ENCODE measurements around the gene DCHS2.
"Not testable (repeated sequence)": the region's sequence is repeated elsewhere in the genome, so short reads cannot be mapped to it uniquely, and the experiment has no call there.

The DCHS2 gene

DNA sequence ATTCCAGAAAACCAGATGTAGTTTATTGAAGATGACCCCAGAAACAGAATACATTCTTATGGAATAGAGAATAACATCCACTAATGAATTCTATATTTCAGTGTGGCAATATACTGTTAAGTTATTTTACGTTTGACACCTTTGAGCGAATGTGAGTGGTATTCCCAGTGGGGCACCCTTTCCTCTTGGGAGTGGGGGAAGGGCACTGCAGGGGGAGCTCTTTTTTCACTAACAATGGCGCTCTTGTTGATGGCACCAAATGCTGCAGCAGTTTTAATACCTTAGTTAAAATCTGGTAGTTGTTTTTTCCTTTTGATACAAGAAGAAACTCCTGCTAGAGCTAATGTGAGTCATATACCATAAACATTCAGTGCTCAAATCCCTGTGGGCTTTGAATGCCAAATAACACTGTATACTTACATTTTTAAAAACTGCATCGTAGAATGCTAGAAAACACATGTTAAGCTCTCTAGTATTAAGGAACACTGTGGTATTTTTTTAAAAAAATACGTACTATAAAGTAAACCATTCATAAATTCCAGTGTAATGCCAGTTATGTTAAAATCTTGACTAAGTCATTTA, 178.5 kb downstream of the DCHS2 start:
- no peak for DNase-seq

DNA sequence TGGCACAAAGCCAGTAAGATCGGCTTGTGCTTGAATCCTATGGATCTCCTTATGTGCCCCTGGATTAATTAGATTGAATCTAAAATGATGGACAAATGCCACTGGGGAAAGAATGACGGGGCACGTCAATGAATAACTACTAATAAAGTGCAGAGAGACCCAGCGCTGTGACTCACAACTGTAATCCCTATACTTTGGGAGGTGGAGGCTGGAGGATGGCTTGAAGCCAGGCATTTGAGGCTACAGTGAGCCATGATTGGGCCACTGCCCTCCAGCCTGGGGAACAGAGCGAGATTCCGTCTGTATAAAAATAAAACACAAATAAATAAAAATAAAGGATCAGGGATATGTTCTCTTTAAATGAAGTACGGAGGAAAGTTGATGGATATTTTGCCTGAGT, 179.4 kb downstream of the DCHS2 start:
- DNase-seq: no peak

GRCh38 chr4:154310578-154310977, 181.0 kb downstream of the DCHS2 start:
- DNase-seq: no peak

DNA sequence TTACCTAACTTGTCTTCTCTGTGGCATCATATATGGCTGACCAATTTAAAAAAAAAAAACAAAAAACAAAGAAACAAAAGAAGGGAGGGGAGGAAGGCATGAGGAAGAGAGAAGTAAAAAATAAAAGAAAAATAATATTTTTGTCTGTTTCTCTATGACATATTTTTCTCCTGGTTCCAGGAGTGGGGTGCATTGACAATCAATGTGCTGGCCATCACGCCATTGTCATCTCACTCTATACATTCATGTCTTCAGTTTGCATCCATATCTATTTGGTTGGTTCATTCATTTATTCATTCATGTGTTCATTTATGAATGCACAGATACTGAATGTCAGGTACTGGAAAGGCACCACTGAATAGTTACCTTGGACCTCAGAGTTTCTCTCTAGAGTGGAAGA, 183.4 kb downstream of the DCHS2 start:
- DNase-seq: no peak

- no peak for DNase-seq
Observed at GRCh38 chr4:154307451-154307850, 184.1 kb downstream of the DCHS2 start.

- no peak for DNase-seq
Observed at GRCh38 chr4:154305616-154306015, 186.0 kb downstream of the DCHS2 start.

- DNase-seq: no peak
Observed at GRCh38 chr4:154304679-154305078, 186.9 kb downstream of the DCHS2 start.

- DNase-seq: no peak
Observed at GRCh38 chr4:154294652-154295350, 196.8 kb downstream of the DCHS2 start.

DNA sequence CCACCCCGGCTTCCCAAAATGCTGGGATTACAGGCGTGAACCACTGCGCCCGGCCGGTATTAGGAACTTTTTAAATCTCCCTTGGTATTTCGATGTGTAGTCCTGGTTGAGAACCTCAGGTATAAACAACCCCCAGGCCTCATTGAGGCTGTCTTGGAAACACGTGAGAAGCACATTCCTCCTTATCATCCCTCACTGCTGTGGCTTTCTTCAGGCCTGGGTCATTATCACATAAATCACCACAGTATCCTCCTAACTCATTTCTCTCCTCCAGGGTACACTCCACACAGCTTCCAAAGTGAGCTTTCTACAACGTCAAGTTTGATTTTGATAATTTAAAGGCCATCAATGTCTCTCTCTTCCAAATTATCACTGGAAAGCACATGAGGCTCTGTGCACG, 198.2 kb downstream of the DCHS2 start:
- DNase-seq: no peak

DNA sequence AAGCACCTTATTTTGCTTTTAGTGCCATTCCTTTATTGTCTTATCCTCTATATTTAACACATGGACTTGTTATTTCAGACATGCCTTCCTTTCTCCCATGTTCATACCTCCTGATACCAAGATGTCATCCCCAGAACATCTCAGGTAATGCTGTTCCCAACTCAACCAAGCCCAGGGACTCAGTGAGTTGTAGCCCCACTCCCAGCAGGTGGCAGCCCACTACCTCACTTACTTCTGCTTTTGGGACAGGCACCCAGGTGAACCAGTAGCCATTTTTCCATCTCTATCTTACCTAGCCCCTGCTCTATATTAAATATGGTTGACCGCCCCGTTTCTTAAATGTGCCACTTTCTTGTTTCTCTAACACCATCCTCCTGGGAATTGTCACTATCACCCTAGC, 199.0 kb downstream of the DCHS2 start:
- no peak for DNase-seq

- DNase-seq: no peak
Observed at GRCh38 chr4:154277172-154277571, 214.4 kb downstream of the DCHS2 start.

DNA sequence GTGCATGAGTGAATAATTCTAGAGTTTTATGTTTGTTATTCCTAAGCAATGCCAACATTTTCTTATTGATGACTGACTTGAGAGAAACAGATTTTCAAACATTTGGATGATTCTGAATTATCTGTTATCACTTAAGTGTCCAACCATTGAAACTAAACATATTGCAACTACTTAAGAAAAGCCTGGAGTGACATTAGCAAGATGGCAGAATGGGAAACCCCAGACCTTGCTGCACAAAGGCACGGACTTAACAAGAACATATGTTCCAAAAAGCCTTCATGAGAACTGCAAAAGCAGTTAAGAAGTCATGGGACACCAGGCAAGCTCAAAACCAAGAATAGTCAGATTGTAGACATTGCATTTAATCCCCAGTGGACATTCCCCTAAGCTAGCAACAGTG, 215.1 kb downstream of the DCHS2 start:
- DNase-seq: no peak

DNA sequence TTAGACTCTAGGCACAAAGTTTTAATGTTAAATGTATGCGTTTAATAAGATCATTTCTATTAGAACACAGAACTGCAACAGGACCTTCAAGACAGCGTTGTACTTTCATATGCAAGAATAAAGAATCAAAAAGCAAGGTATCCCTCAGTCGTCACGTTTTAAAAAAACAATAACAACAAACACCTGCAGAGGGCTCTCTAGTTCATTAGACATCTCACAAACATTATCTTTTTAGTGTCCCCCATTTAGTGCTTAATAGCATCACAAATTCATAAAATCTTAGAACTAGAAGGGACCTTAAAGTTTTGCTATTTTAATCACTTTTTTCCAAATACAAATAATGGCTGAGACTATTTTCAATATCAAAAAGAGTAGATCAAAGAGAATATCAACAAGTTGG, 236.6 kb downstream of the DCHS2 start:
- DNase-seq: no peak

DNA sequence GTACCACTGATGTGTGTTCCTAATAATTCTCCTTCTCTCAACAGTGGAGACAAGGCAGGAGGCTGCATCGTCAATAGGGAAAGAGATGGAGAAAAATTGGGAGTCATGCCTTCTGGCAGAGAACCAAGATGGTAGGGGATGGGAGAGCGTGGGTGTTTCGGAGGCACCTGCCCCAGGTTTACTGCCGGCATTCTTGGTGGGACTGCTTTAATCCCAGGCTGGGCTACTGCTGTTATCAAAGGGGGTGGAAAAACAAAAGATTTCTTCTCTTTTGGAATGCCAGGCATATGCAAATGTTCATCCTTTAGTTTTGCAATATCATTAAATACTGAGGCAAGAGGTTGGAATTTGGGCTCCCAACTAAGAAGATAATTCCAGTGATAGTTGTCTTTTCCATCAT, 257.0 kb downstream of the DCHS2 start:
- no peak for DNase-seq

DNA sequence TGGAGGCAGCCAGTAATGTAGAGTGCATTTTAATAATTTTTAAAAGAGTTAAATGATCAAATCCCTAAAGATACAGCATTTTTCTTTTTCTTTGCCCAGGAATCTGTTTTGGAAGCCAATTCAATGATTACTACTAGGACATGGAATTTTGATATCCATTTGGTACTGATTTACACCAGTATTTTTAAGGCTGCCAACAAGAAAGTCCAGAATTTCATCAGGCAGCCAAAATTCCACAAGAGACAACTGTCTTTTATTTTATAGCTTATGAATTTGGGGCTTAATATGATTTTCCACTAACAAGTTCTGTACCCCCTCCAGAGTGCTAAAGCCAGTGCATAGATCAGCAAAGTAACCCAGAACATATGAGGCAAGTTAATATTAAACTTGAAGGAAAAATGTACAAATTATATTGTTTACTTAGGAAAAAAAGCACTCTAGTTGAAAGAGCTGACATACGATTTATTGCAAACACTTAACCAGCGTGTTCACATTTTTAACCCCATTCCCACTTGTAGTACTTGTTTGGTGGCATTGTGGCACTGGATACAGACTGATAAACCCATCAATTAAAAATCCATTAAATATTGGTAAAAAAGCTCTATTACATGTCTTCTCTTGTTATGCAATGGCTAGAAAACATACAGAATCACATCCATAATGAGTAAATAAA, 259.7 kb downstream of the DCHS2 start:
- DNase-seq: no peak

DNA sequence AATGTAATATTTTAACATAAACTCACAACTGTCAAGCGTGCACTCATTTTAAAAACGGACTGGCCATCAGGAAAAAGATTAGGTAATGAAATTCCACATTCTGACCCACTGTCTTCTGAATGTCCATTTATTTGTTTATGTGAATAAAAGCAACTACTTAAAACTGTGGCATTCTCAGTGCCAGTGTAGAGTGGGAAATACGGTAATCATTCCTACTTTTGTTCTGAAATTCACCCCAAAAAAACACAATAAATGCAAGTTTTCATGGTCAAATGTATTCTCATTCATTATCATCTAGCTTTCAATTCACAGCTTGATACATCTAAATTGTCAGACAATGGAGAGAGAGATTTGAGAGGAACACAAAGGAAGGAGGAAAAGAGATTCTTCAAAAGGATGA, 260.9 kb downstream of the DCHS2 start:
- DNase-seq: no peak

- no peak for DNase-seq
Observed at GRCh38 chr4:154230091-154230490, 261.5 kb downstream of the DCHS2 start.

- no peak for DNase-seq
Observed at GRCh38 chr4:154222875-154223274, 268.7 kb downstream of the DCHS2 start.

DNA sequence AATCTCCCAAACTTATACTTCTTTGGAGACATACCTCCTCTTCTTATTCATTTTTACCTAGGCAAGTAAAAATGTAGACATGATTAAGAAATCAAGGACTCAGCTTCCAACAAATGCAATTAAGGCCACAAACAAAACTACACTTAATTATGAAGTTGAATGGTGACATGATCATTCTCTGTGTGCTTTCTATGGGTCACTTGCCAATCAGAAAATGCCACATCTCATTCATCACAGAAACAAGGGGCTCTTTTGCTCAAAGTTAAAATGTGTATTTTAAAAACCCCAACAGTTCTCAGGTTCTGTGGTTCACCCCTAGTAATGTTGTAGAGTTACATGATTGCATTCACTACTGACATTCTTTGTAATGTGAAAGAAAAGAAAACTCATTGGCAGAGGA, 273.5 kb downstream of the DCHS2 start:
- no peak for DNase-seq

DNA sequence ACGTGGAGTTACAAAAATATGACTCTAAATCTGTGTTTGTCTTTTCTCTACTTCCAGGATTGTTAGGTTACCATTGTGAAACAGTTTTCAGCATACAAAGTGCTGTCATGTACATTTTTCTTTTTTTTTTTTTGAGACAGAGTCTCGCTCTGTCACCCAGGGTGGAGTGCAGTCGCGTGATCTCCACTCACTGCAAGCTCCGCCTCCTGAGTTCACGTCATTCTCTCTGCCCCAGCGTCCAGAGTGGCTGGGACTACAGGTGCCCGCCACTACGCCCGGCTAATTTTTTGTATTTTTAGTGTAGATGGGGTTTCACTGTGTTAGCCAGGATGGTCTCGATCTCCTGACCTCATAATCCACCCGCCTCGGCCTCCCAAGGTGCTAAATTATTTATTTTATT, 274.2 kb downstream of the DCHS2 start:
- not testable (repeated sequence) for DNase-seq

DNA sequence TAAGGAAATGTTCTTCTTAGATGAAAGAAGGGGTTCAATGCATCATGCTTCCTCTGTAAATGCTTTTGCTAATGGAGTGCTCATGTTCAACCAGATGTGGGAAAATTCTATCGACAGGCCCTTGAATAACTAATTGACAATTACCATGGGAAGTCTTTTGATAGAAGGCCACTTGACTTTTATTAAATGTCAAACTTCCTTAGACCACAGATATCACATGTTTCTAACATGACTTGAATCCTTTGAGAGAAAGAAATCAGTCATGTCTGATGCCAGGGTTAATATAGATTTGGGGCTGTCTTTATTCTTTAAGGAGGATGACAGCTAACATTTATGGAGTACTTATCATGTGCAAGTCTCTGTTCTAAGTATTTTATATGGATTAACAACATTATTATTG, 280.1 kb downstream of the DCHS2 start:
- DNase-seq: no peak

- no peak for DNase-seq
Observed at GRCh38 chr4:154208424-154208823, 283.2 kb downstream of the DCHS2 start.

- DNase-seq: no peak
Observed at GRCh38 chr4:154205471-154205870, 286.1 kb downstream of the DCHS2 start.

DNA sequence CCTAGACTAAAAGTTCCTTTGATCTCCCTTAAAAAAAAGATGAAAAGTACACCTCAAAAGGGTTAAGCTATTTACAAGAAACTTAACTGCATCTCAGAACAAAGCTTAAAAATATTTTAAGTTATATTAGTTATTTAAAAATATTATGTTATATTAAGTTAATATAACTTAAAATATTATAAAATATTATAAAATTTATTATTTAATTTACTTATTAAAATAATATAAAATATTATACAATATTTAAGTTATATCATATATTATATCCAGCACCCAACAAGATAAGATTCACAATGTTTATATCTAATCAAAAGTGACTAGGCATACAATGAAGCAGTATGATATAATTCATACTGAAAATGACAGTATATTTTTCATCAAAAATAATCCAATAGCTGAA, 296.9 kb downstream of the DCHS2 start:
- no peak for DNase-seq

- no peak for DNase-seq
Observed at GRCh38 chr4:154192585-154192984, 299.0 kb downstream of the DCHS2 start.
